ENCODE data around the gene EDEM3. TPM values are rescaled to one million over a fixed set of nuclear protein-coding genes. Genes with fewer than 3 reads are reported as not detected.

Gene EDEM3
- total RNA-seq, 4 donors from 2014 or later = 22.8 to 34.7 (median 31.3) TPM

GRCh38 chr1:184761969-184762485 is 7.4 kb upstream of the EDEM3 start:
- no peak for ATAC-seq
- no peaks in the 10 kb centered on the region for H3K27me3 ChIP-seq
- 91 to 92% methylated on average over 4 of the region's 4 CpGs for WGBS, 2 donors (ENCODE audit: low coverage in 1 of 2)
- H3K9me3 ChIP-seq = no peaks in the 10 kb centered on the region
- no peak overlapping the region for H3K27ac ChIP-seq
- no peak overlapping the region for H3K4me3 ChIP-seq
- TF ChIP-seq EP300 (IDR thresholded peaks at IDR 0.05) (no peak), POLR2A (IDR thresholded peaks at IDR 0.05) (no peak), POLR2AphosphoS5 (IDR thresholded peaks at IDR 0.05) (no peak)
- TF ChIP-seq, protein P1, sequence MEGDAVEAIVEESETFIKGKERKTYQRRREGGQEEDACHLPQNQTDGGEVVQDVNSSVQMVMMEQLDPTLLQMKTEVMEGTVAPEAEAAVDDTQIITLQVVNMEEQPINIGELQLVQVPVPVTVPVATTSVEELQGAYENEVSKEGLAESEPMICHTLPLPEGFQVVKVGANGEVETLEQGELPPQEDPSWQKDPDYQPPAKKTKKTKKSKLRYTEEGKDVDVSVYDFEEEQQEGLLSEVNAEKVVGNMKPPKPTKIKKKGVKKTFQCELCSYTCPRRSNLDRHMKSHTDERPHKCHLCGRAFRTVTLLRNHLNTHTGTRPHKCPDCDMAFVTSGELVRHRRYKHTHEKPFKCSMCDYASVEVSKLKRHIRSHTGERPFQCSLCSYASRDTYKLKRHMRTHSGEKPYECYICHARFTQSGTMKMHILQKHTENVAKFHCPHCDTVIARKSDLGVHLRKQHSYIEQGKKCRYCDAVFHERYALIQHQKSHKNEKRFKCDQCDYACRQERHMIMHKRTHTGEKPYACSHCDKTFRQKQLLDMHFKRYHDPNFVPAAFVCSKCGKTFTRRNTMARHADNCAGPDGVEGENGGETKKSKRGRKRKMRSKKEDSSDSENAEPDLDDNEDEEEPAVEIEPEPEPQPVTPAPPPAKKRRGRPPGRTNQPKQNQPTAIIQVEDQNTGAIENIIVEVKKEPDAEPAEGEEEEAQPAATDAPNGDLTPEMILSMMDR (IDR thresholded peaks at IDR 0.05) = no peak
- no peaks in the 10 kb centered on the region for H3K4me1 ChIP-seq
- H3K36me3 ChIP-seq = no peaks in the 10 kb centered on the region

GRCh38 chr1:184759651-184760050 is 5.0 kb upstream of the EDEM3 start:
- Histone ChIP-seq H3K27ac (no peak overlapping the region), H3K4me3 (no peak overlapping the region), H3K27me3 (no peaks in the 10 kb centered on the region), H3K36me3 (no peaks in the 10 kb centered on the region), H3K4me1 (peaks cover 0 to 7% (median 0%) of the 10 kb centered on the region in 3 donors), H3K9me3 (no peaks in the 10 kb centered on the region)
- WGBS, 2 donors (ENCODE audit: low coverage in 1 of 2) = 98% methylated on average over 4 of the region's 4 CpGs
- TF ChIP-seq POLR2AphosphoS5 (IDR thresholded peaks at IDR 0.05) (no peak), POLR2A (IDR thresholded peaks at IDR 0.05) (no peak), EP300 (IDR thresholded peaks at IDR 0.05) (no peak)
- TF ChIP-seq, protein P1 (IDR thresholded peaks at IDR 0.05) = no peak
- no peak for ATAC-seq

DNA sequence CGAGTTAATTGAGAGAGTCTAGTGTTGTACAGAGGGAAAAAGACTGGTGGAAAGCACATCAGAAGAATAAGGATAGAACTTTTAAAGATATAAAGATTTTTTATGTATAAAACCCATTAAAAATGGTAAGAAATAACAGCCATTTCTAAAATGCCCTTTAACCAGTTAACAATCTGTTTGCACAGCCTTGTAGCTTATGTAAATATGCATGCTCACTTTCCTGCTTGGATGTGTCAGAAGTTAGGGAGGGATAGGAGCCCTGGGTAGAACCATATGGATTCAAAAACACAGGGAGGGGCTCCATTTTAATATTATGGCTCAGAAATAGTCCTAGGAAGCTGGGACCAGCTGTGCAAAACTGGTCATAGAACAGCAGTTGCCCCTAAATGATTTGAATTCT is 4.5 kb upstream of the EDEM3 start:
- H3K36me3 ChIP-seq = no peaks in the 10 kb centered on the region
- no peak for ATAC-seq
- no peak overlapping the region for H3K27ac ChIP-seq
- peaks cover 0 to 7% (median 0%) of the 10 kb centered on the region in 3 donors for H3K4me1 ChIP-seq
- no peaks in the 10 kb centered on the region for H3K9me3 ChIP-seq
- no peak overlapping the region for H3K4me3 ChIP-seq
- TF ChIP-seq EP300 (IDR thresholded peaks at IDR 0.05) (no peak), POLR2A (IDR thresholded peaks at IDR 0.05) (no peak), POLR2AphosphoS5 (IDR thresholded peaks at IDR 0.05) (no peak)
- TF ChIP-seq, protein P1 (IDR thresholded peaks at IDR 0.05) = no peak
- no peaks in the 10 kb centered on the region for H3K27me3 ChIP-seq
- WGBS, 2 donors (ENCODE audit: low coverage in 1 of 2) = 50 to 85% methylated on average over 1 of the region's 1 CpG

DNA sequence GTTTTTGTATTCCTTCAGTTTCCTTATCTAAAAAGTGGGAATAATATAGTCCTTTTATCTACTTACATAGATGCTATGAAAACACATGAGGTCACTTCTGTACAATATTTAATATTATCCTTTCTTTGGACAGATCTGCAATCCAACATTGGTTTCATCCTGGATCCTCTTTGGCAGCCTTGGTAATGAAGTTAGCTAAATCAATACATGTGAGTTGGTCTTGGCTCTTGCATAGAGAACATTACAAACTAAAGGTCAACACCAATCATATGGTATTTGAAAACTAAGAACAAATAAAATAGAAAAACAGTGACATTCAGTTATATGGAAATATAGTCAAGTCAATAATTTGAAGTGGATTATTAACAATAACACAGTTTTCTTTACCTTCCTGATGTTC is 3.2 kb upstream of the EDEM3 start:
- no peak for ATAC-seq
- Histone ChIP-seq H3K27ac (no peak overlapping the region), H3K27me3 (no peaks in the 10 kb centered on the region), H3K36me3 (no peaks in the 10 kb centered on the region), H3K9me3 (no peaks in the 10 kb centered on the region), H3K4me1 (peaks cover 0 to 18% (median 0%) of the 10 kb centered on the region in 3 donors), H3K4me3 (no peak overlapping the region)
- TF ChIP-seq, protein P1 (IDR thresholded peaks at IDR 0.05) = no peak
- TF ChIP-seq EP300 (IDR thresholded peaks at IDR 0.05) = no peak

DNA sequence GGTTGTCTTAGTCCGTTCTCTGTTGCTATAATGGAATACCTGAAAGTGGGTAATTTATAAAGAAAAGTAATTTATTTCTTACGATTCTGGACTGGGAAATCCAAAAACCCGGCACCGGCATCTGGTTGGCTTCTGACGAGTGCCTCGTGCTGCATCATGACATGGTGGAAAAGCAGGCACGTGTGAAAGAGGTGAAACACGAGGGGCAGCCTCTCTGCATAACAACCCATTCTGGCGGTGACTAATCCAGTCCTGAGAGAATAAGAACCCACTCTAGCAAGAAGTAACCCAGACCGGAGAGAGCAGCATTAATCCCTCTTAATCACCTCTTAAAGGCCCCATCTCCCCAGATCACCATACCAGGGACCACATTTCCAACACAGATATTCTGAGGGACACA is 2.7 kb upstream of the EDEM3 start:
- Histone ChIP-seq H3K9me3 (no peaks in the 10 kb centered on the region), H3K27ac (no peak overlapping the region), H3K36me3 (no peaks in the 10 kb centered on the region), H3K4me1 (peaks cover 0 to 22% (median 0%) of the 10 kb centered on the region in 3 donors), H3K4me3 (no peak overlapping the region), H3K27me3 (no peaks in the 10 kb centered on the region)
- 84 to 100% methylated on average over 2 to 10 of the region's 10 CpGs for WGBS, 2 donors (ENCODE audit: low coverage in 1 of 2)
- ATAC-seq = no peak
- TF ChIP-seq, protein P1 (IDR thresholded peaks at IDR 0.05) = no peak
- TF ChIP-seq POLR2AphosphoS5 (IDR thresholded peaks at IDR 0.05) (no peak), POLR2A (IDR thresholded peaks at IDR 0.05) (no peak), EP300 (IDR thresholded peaks at IDR 0.05) (no peak)

Data from gastroesophageal sphincter (tissue), 4 donors.